Astrocyte (in vitro differentiated cells and primary cell): ENCODE measurements around the gene CREB3. TPM values are rescaled to one million over a fixed set of nuclear protein-coding genes. Genes with fewer than 3 reads are reported as not detected.
A peak's percentile ranks its signal among the peaks of the same experiment; 100 is the strongest.

Experiments
- DNase-seq: peaks from one replicate; pipeline ENCODE4 v3.0.0-alpha.2; 2010; ENCODE audit warnings: low read depth
- FAIRE-seq: peaks from 2 replicates; lab custom pipeline; 2011; peaks lifted over from hg19 to GRCh38; lab: Jason Lieb, UNC
- H2AFZ ChIP-seq: 2 replicates; pipeline ENCODE4 v1.6.0; 2012; ENCODE audit warnings: low read depth, low read length, inconsistent platforms
- H3K27ac ChIP-seq: 2 replicates; pipeline ENCODE4 v1.5.1; 2011; ENCODE audit warnings: low read depth, low read length, inconsistent platforms
- H3K27me3 ChIP-seq: 2 replicates; pipeline ENCODE4 v1.6.0; 2011; ENCODE audit warnings: low read length, inconsistent platforms; ENCODE audit not compliant: insufficient read depth
- H3K36me3 ChIP-seq: 2 replicates; pipeline ENCODE4 v1.5.1; 2011; ENCODE audit warnings: low read length, inconsistent platforms; ENCODE audit not compliant: insufficient read depth
- H3K4me1 ChIP-seq: 2 replicates; pipeline ENCODE4 v1.5.1; 2011; ENCODE audit warnings: low read length, inconsistent platforms; ENCODE audit not compliant: insufficient read depth
- H3K4me2 ChIP-seq: 2 replicates; pipeline ENCODE4 v1.6.0; 2012; ENCODE audit warnings: low read length, inconsistent platforms
- H3K4me3 ChIP-seq: 2 replicates; pipeline ENCODE4 v1.5.1; 2011; ENCODE audit warnings: low read depth, mild to moderate bottlenecking, low read length, inconsistent platforms; ENCODE audit not compliant: insufficient read depth
- H3K79me2 ChIP-seq: 2 replicates; pipeline ENCODE4 v1.6.0; 2012; ENCODE audit warnings: mild to moderate bottlenecking, low read length, inconsistent platforms; ENCODE audit not compliant: insufficient read depth
- H3K9ac ChIP-seq: 2 replicates; pipeline ENCODE4 v1.6.0; 2012; ENCODE audit warnings: mild to moderate bottlenecking, low read length, inconsistent platforms
- H3K9me3 ChIP-seq: 2 replicates; pipeline ENCODE4 v1.5.1; 2012; ENCODE audit warnings: low read depth, mild to moderate bottlenecking, low read length, inconsistent platforms; ENCODE audit not compliant: insufficient read depth
- H4K20me1 ChIP-seq: 2 replicates; pipeline ENCODE4 v1.6.0; 2012; ENCODE audit warnings: low read length, inconsistent platforms; ENCODE audit not compliant: insufficient read depth
- H3K27ac Mint-ChIP-seq: one replicate; pipeline ENCODE4 v1.8.0; 2021; ENCODE audit warnings: mild to moderate bottlenecking, mixed read lengths; ENCODE audit not compliant: unreplicated experiment
- H3K27me3 Mint-ChIP-seq: one replicate; pipeline ENCODE4 v1.8.0; 2021; ENCODE audit warnings: low read depth, mixed read lengths; ENCODE audit not compliant: unreplicated experiment
- H3K36me3 Mint-ChIP-seq: one replicate; pipeline ENCODE4 v1.8.0; 2021; ENCODE audit warnings: low read depth, mixed read lengths; ENCODE audit not compliant: unreplicated experiment
- H3K4me1 Mint-ChIP-seq: one replicate; pipeline ENCODE4 v1.8.0; 2021; ENCODE audit warnings: low read depth, mixed read lengths; ENCODE audit not compliant: unreplicated experiment
- H3K4me3 Mint-ChIP-seq: one replicate; pipeline ENCODE4 v1.8.0; 2021; ENCODE audit warnings: mild to moderate bottlenecking, moderate library complexity, mixed read lengths; ENCODE audit not compliant: unreplicated experiment
- H3K9me3 Mint-ChIP-seq: one replicate; pipeline ENCODE4 v1.8.0; 2021; ENCODE audit warnings: mild to moderate bottlenecking, mixed read lengths; ENCODE audit not compliant: unreplicated experiment
- EZH2 ChIP-seq: IDR thresholded peaks from 2 replicates; pipeline ENCODE4 v1.6.1; 2012; ENCODE audit warnings: mild to moderate bottlenecking, low read length, inconsistent platforms; ENCODE audit not compliant: insufficient read depth
- total RNA-seq: library from RNA; stranded (reverse); gene quantifications from 2 replicates; pipeline ENCODE4 v1.2.1, GENCODE V29; 2021
- TF ChIP-seq, protein P1 (sequence below): IDR thresholded peaks from 2 replicates; pipeline ENCODE4 v1.5.1; 2011; ENCODE audit warnings: low read depth, mild to moderate bottlenecking, inconsistent platforms, low read length, moderate library complexity; ENCODE audit not compliant: insufficient read depth

Gene CREB3
- total RNA-seq, 1 donor from 2014 or later = 84.1 TPM

DNA sequence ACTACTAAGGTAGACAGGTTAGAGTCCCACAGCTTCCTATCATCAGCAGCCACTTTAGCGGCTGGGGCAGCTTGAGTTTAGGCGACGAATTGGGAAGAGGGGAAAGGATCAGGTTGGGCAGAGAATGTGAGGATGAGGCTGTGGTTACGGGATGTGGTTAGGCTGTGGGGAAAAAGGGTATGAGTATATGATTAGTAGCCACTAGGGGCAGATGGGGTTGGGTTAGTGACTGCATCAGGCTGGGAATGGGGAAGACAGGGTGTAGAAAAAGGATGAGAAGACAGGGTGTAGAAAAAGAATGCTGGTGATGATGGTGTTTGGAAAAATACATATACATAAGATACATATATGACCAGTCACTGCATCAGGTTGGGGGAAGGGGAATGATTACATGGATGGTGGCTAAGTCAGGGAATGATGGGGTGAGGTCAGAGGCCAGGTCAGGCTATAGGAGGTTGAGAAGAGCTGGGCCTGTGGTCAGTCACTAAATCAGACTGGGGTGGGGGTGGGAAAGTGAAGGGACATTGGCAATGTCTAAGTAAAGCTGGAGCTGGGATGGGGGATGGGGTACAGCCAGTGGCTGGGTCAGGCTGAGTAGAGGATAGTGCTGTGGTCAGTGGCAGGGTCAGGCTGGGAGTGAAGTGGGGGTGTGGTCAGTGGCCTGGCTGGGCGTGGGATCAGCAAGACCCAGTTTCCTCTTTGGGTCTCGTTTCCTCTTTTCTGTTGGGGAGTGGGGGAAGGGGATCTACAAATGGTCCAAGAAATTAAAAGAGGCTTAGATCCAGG is 2.6 kb upstream of the CREB3 start:
- Mint-ChIP-seq H3K4me3 (no peak overlapping the region), H3K9me3 (no peaks in the 10 kb centered on the region), H3K36me3 (peaks cover 10% of the 10 kb centered on the region), H3K27me3 (no peaks in the 10 kb centered on the region), H3K4me1 (peaks cover 14% of the 10 kb centered on the region), H3K27ac (no peak overlapping the region)
- Histone ChIP-seq H4K20me1 (peaks cover 62% of the 10 kb centered on the region), H3K9me3 (no peaks in the 10 kb centered on the region), H3K4me2 (peak overlapping the region; percentile 99), H2AFZ (no peak overlapping the region), H3K36me3 (peaks cover 13% of the 10 kb centered on the region), H3K79me2 (peaks cover 93% of the 10 kb centered on the region), H3K27ac (peak overlapping the region; percentile 92), H3K4me3 (peak overlapping the region; percentile 93), H3K9ac (peak overlapping the region; percentile 91), H3K27me3 (no peaks in the 10 kb centered on the region), H3K4me1 (peaks cover 59% of the 10 kb centered on the region)
- DNase-seq = peak; percentile 81
- TF ChIP-seq EZH2 = no peak
- TF ChIP-seq, protein P1, sequence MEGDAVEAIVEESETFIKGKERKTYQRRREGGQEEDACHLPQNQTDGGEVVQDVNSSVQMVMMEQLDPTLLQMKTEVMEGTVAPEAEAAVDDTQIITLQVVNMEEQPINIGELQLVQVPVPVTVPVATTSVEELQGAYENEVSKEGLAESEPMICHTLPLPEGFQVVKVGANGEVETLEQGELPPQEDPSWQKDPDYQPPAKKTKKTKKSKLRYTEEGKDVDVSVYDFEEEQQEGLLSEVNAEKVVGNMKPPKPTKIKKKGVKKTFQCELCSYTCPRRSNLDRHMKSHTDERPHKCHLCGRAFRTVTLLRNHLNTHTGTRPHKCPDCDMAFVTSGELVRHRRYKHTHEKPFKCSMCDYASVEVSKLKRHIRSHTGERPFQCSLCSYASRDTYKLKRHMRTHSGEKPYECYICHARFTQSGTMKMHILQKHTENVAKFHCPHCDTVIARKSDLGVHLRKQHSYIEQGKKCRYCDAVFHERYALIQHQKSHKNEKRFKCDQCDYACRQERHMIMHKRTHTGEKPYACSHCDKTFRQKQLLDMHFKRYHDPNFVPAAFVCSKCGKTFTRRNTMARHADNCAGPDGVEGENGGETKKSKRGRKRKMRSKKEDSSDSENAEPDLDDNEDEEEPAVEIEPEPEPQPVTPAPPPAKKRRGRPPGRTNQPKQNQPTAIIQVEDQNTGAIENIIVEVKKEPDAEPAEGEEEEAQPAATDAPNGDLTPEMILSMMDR = peak; percentile 70
- peak; percentile 45 for FAIRE-seq

DNA sequence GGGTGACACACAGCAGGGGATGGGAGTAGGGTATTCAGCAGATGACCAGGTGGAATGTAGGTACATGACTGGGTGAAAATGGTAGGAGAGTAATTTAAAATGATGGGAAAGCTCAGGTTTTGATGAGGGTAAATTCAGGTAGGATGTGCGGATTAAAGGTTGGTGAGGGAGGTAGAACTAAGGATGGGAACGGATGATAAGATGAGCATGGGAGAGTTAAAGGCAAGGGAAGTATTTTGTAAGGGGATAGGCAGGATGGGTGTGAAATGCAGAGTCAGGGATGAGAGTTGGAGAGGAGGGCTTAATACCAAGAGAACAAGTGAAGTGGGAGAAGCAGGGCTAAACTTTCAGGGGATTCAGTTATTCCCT is 2.0 kb upstream of the CREB3 start:
- FAIRE-seq (no peak), DNase-seq (no peak)
- no peaks in the 10 kb centered on the region for H3K9me3 Mint-ChIP-seq
- Histone ChIP-seq H3K9me3 (no peaks in the 10 kb centered on the region), H4K20me1 (peaks cover 62% of the 10 kb centered on the region), H3K9ac (peak overlapping the region; percentile 91), H3K79me2 (peaks cover 93% of the 10 kb centered on the region), H3K27ac (peak overlapping the region; percentile 92), H3K36me3 (peaks cover 13% of the 10 kb centered on the region), H3K4me2 (peak overlapping the region; percentile 99), H2AFZ (no peak overlapping the region), H3K4me3 (peak overlapping the region; percentile 93), H3K4me1 (peaks cover 59% of the 10 kb centered on the region), H3K27me3 (no peaks in the 10 kb centered on the region)
- no peaks in the 10 kb centered on the region for H3K27me3 Mint-ChIP-seq
- TF ChIP-seq EZH2 = no peak
- TF ChIP-seq, protein P1 = no peak
- peaks cover 5% of the 10 kb centered on the region for H3K36me3 Mint-ChIP-seq
- peaks cover 17% of the 10 kb centered on the region for H3K4me1 Mint-ChIP-seq
- H3K27ac Mint-ChIP-seq = no peak overlapping the region
- H3K4me3 Mint-ChIP-seq = no peak overlapping the region
